H1 (cell line): Measurements from ENCODE around the gene TMEM89. TPM values are rescaled to one million over a fixed set of nuclear protein-coding genes. Genes with fewer than 3 reads are reported as not detected.

ENCODE experiments used
- ATF3 ChIP-seq: IDR thresholded peaks from 2 replicates; pipeline ENCODE4 v1.6.1; 2011; ENCODE audit warnings: low read depth, mild to moderate bottlenecking, low read length; ENCODE audit not compliant: insufficient read depth
- BCL11A ChIP-seq, 2 experiments: IDR thresholded peaks; one replicate each; pipeline ENCODE4 v1.6.1; 2011; ENCODE audit warnings: low read depth in 2 of 2, low read length in 2 of 2, mild to moderate bottlenecking in 2 of 2
- CBX5 ChIP-seq: fragments of 300-800, 300-1000 bp; sonication (generic); IDR thresholded peaks from 2 replicates; pipeline ENCODE4 v1.7.1; 2016; ENCODE audit warnings: antibody characterized with exemption, low read length, low read depth
- CBX8 ChIP-seq: fragments of 300-800, 300-1000 bp; sonication (generic); IDR thresholded peaks from 2 replicates; pipeline ENCODE4 v1.7.1; 2016; ENCODE audit warnings: low read depth, low read length, borderline replicate concordance
- CHD1 ChIP-seq: IDR thresholded peaks from 2 replicates; pipeline ENCODE4 v1.6.1; 2012; ENCODE audit warnings: low read depth, low read length, improper control_type of control experiment
- CREB1 ChIP-seq: IDR thresholded peaks from 2 replicates; pipeline ENCODE4 v1.6.1; 2012; ENCODE audit warnings: inconsistent platforms
- CTBP2 ChIP-seq: IDR thresholded peaks from 2 replicates; pipeline ENCODE4 v1.7.0; 2011; ENCODE audit warnings: borderline replicate concordance, mild to moderate bottlenecking, moderate library complexity, mixed read lengths, low read length; ENCODE audit not compliant: insufficient read depth, insufficient read length
- EGR1 ChIP-seq: IDR thresholded peaks from 2 replicates; pipeline ENCODE4 v1.6.1; 2011; ENCODE audit warnings: low read depth, low read length, borderline replicate concordance
- EZH2 ChIP-seq: fragments of 200-600 bp; sonication (generic); IDR thresholded peaks from 2 replicates; pipeline ENCODE4 v1.7.1; 2012; ENCODE audit warnings: low read depth, mild to moderate bottlenecking, moderate library complexity, low read length, inconsistent platforms; ENCODE audit not compliant: severe bottlenecking
- JUND ChIP-seq: IDR thresholded peaks from 2 replicates; pipeline ENCODE4 v1.6.1; 2011; ENCODE audit warnings: mild to moderate bottlenecking, improper control_type of control experiment, low read length
- KDM4A ChIP-seq: IDR thresholded peaks from one replicate; pipeline ENCODE4 v1.7.1; 2012; ENCODE audit warnings: low read depth, mild to moderate bottlenecking, moderate library complexity, low read length, inconsistent platforms; ENCODE audit not compliant: severe bottlenecking
- MAFK ChIP-seq: IDR thresholded peaks from 2 replicates; pipeline ENCODE4 v1.6.1; 2012; ENCODE audit warnings: low read depth, mild to moderate bottlenecking, improper control_type of control experiment, low read length
- MAX ChIP-seq: IDR thresholded peaks from 2 replicates; pipeline ENCODE4 v1.6.1; 2012; ENCODE audit warnings: inconsistent platforms
- NANOG ChIP-seq: IDR thresholded peaks from 2 replicates; pipeline ENCODE4 v1.6.1; 2011; ENCODE audit warnings: low read length, low read depth, mild to moderate bottlenecking, inconsistent platforms; ENCODE audit not compliant: insufficient read depth, poor library complexity, severe bottlenecking
- RBBP5 ChIP-seq: IDR thresholded peaks from 2 replicates; pipeline ENCODE4 v1.7.1; 2012; ENCODE audit warnings: low read depth, mild to moderate bottlenecking, inconsistent platforms, low read length, moderate library complexity, borderline replicate concordance
- RFX5 ChIP-seq: IDR thresholded peaks from 2 replicates; pipeline ENCODE4 v1.6.1; 2011; ENCODE audit warnings: low read depth, low read length, improper control_type of control experiment, borderline replicate concordance
- RNF2 ChIP-seq: fragments of 200-900, 300-1000 bp; sonication (generic); IDR thresholded peaks from 2 replicates; pipeline ENCODE4 v1.7.1; 2016; ENCODE audit warnings: borderline replicate concordance, low read depth, mild to moderate bottlenecking, antibody characterized with exemption, low read length; ENCODE audit not compliant: poor library complexity, severe bottlenecking; ENCODE audit errors: missing control alignments
- RXRA ChIP-seq: IDR thresholded peaks from 2 replicates; pipeline ENCODE4 v1.6.1; 2011; ENCODE audit warnings: low read depth, mild to moderate bottlenecking, low read length, moderate library complexity; ENCODE audit not compliant: insufficient read depth
- SAP30 ChIP-seq: fragments of 300-600 bp; sonication (generic); IDR thresholded peaks from 2 replicates; pipeline ENCODE4 v1.7.1; 2012; ENCODE audit warnings: low read length, moderate library complexity, mild to moderate bottlenecking, inconsistent platforms; ENCODE audit not compliant: insufficient read depth, insufficient replicate concordance
- SP1 ChIP-seq: IDR thresholded peaks from 2 replicates; pipeline ENCODE4 v1.6.1; 2011; ENCODE audit warnings: low read depth, low read length
- SP2 ChIP-seq: IDR thresholded peaks from 2 replicates; pipeline ENCODE4 v1.6.1; 2012; ENCODE audit warnings: mild to moderate bottlenecking, low read length, inconsistent platforms
- SP4 ChIP-seq: IDR thresholded peaks from 2 replicates; pipeline ENCODE4 v1.6.1; 2012; ENCODE audit warnings: low read length, inconsistent platforms
- TEAD4 ChIP-seq: IDR thresholded peaks from 2 replicates; pipeline ENCODE4 v1.6.1; 2012; ENCODE audit warnings: low read depth, low read length, inconsistent platforms, mixed read lengths
- YY1 ChIP-seq: IDR thresholded peaks from 2 replicates; pipeline ENCODE4 v1.6.1; 2011; ENCODE audit warnings: low read depth, mild to moderate bottlenecking, low read length
- polyA plus RNA-seq, 7 experiments: library from polyadenylated mRNA; depleted of rRNA in 3 of 7; stranded (reverse) in 5 of 7; unstranded in 2 of 7; fragments of >200 nt in 5 of 7; fragments of 200-250 nt in 2 of 7; gene quantifications; 1 replicate in 5 of 7; 2 replicates in 1 of 7; 4 replicates in 1 of 7; pipeline versions ENCODE4 v1.2.1 to v1.2.3, GENCODE V29; 2011 to 2013; ENCODE audit warnings: missing spikeins in 2 of 7, mixed read lengths in 2 of 7
- total RNA-seq: library from RNA; stranded (reverse); fragmentation: NEBNext Ultra II Directional; extraction: Animal tissue kit (Norgen Biotek cat#: 25700); gene quantifications from 2 replicates; pipeline ENCODE4 v1.2.1, GENCODE V29; 2021

The TMEM89 gene
- total and polyA plus RNA-seq, 2 of the 8 experiments (the other 6 are each of a cell fraction or from before 2014, with no cell fraction given) = not detected

DNA sequence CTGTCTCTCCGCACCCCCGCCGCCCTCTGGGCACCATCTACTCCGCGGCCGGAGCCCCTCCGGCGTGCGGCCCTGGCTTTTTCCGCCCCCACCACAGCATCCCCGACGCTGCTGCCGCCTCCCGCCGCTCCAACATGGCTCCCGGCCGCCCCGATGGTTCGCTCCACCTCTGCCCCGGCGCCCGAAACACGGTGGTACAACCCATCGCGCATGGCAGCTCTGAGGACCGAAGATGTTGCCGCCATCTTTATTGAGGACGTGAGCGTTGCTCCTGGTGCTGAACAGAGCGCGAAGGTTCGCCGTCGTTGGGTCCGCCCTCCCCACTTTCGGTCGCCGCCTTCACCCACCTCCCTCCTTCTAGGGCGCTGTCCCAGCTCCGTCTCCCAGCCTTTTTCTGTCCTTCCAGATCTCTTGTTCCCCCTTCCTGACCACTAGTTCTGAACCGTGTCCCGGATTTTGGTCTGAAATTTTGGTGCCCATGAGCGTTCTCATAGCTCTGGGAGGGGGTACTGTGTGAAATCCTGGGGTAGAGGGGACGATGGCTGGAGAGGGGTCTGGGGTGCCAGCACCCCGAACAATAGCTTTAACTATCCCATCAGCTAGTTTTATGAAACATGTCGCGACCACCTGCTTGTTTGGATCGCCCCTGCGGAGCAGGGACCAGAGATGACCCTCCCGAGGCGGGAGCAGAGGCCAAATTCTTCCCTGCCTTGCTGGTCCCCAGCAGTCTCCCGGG is 41.4 kb upstream of the TMEM89 start, which contains the start of gene CELSR3 (continued):
- TF ChIP-seq CBX8 (no peak), RXRA (no peak), ATF3 (no peak), MAFK (no peak), EGR1 (0 out of 2 replicates have a peak, but pooled peaks have one; percentile 32), CHD1 (peak; percentile 90), SAP30 (no peak), TEAD4 (no peak), MAX (peak; percentile 92), JUND (peak; percentile 93), SP4 (no peak), CTBP2 (no peak), CREB1 (peak; percentile 65), CBX5 (no peak), EZH2 (no peak), SP1 (peak; percentile 45; the same call in 1 of the 2 replicates), NANOG (peak; percentile 33), YY1 (peak; percentile 98), SP2 (no peak), RFX5 (no peak), KDM4A (peak; percentile 42), BCL11A (IDR thresholded peaks at IDR 0.05; ENCODE audit: low read depth in 2 of 2, low read length in 2 of 2) (no peak), RBBP5 (peak; percentile 31), RNF2 (no peak)
